ENCODE measurements around the gene NPTXR. TPM values are rescaled to one million over a fixed set of nuclear protein-coding genes. Genes with fewer than 3 reads are reported as not detected.
A peak's percentile ranks its signal among the peaks of the same experiment; 100 is the strongest.
"Not testable (repeated sequence)": the region's sequence is repeated elsewhere in the genome, so short reads cannot be mapped to it uniquely, and the experiment has no call there.

The NPTXR gene
- total and polyA plus RNA-seq, 7 donors, result under 0.01 to 14.4 (median 4.2) TPM; not detected in 1

- H3K36me3 ChIP-seq, result peaks cover 9 to 24% (median 18%) of the 10 kb centered on the region in 4 donors
- H3K27ac ChIP-seq, result peak overlapping the region in 2 of 4 donors; percentile 66
- peaks cover 0 to 60% (median 56%) of the 10 kb centered on the region in 4 donors for H3K4me1 ChIP-seq
- no peak for DNase-seq
- TF ChIP-seq POLR2AphosphoS5 (IDR thresholded peaks at IDR 0.05), result peak in 1 of 4 donors; percentile 5
- TF ChIP-seq, protein P1, sequence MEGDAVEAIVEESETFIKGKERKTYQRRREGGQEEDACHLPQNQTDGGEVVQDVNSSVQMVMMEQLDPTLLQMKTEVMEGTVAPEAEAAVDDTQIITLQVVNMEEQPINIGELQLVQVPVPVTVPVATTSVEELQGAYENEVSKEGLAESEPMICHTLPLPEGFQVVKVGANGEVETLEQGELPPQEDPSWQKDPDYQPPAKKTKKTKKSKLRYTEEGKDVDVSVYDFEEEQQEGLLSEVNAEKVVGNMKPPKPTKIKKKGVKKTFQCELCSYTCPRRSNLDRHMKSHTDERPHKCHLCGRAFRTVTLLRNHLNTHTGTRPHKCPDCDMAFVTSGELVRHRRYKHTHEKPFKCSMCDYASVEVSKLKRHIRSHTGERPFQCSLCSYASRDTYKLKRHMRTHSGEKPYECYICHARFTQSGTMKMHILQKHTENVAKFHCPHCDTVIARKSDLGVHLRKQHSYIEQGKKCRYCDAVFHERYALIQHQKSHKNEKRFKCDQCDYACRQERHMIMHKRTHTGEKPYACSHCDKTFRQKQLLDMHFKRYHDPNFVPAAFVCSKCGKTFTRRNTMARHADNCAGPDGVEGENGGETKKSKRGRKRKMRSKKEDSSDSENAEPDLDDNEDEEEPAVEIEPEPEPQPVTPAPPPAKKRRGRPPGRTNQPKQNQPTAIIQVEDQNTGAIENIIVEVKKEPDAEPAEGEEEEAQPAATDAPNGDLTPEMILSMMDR (IDR thresholded peaks at IDR 0.05), result no peak
- WGBS, 2 donors, result 72 to 79% methylated on average over 12 of the region's 12 CpGs
- H3K9me3 ChIP-seq, result no peaks in the 10 kb centered on the region
- no peaks in the 10 kb centered on the region for H3K27me3 ChIP-seq
- intact Hi-C loops (cut with DNase I), result loop anchor here (5.0 kb wide), 1 partner anchor 90 kb away; no protein-coding TSS in a partner anchor
- H3K4me3 ChIP-seq, result no peak overlapping the region
Observed at GRCh38 chr22:38861927-38862326, 18.1 kb upstream of the NPTXR start.

GRCh38 chr22:38861170-38861876, 17.5 kb upstream of the NPTXR start:
- Histone ChIP-seq H3K27me3 (no peaks in the 10 kb centered on the region), H3K27ac (no peak overlapping the region), H3K4me1 (peaks cover 0 to 54% (median 50%) of the 10 kb centered on the region in 4 donors), H3K9me3 (no peaks in the 10 kb centered on the region), H3K36me3 (peaks cover 3 to 18% (median 12%) of the 10 kb centered on the region in 4 donors), H3K4me3 (no peak overlapping the region)
- DNase-seq, result peak; percentile 64
- intact Hi-C loops (cut with DNase I), result loop anchor here (5.0 kb wide), 1 partner anchor 89 kb away; no protein-coding TSS in a partner anchor
- 64 to 76% methylated on average over 13 of the region's 13 CpGs for WGBS, 2 donors
- TF ChIP-seq POLR2AphosphoS5 (IDR thresholded peaks at IDR 0.05), result peak in 1 of 4 donors; percentile 5
- TF ChIP-seq EP300 (IDR thresholded peaks at IDR 0.05), result no peak

- intact Hi-C loops (cut with DNase I), result loop anchor here (5.0 kb wide), 1 partner anchor 88 kb away; no protein-coding TSS in a partner anchor
- TF ChIP-seq POLR2AphosphoS5 (IDR thresholded peaks at IDR 0.05), result peak in 1 of 4 donors; percentile 45
- TF ChIP-seq EP300 (IDR thresholded peaks at IDR 0.05), result no peak
- WGBS, 2 donors, result 71 to 75% methylated on average over 23 of the region's 23 CpGs
- Histone ChIP-seq H3K9me3 (no peaks in the 10 kb centered on the region), H3K36me3 (peaks cover 0 to 10% (median 4%) of the 10 kb centered on the region in 4 donors), H3K27ac (no peak overlapping the region), H3K27me3 (no peaks in the 10 kb centered on the region), H3K4me1 (peaks cover 0 to 46% (median 42%) of the 10 kb centered on the region in 4 donors), H3K4me3 (no peak overlapping the region)
- peak; percentile 68 for DNase-seq
Observed at GRCh38 chr22:38860283-38861169, 16.7 kb upstream of the NPTXR start.

- intact Hi-C loops (cut with DNase I), result loop anchor here (5.0 kb wide), 1 partner anchor 87 kb away; no protein-coding TSS in a partner anchor
- H3K4me1 ChIP-seq, result peaks cover 0 to 38% (median 34%) of the 10 kb centered on the region in 4 donors
- H3K27ac ChIP-seq, result no peak overlapping the region
- TF ChIP-seq, protein P1 (IDR thresholded peaks at IDR 0.05), result no peak
- TF ChIP-seq POLR2A (IDR thresholded peaks at IDR 0.05) (no peak), EP300 (IDR thresholded peaks at IDR 0.05) (no peak), POLR2AphosphoS5 (IDR thresholded peaks at IDR 0.05) (peak in 2 of 4 donors; percentile 35 to 42)
- WGBS, 2 donors, result 84 to 86% methylated on average over 14 of the region's 14 CpGs
- peak; percentile 52 for DNase-seq
- no peaks in the 10 kb centered on the region for H3K27me3 ChIP-seq
- H3K9me3 ChIP-seq, result no peaks in the 10 kb centered on the region
- H3K4me3 ChIP-seq, result no peak overlapping the region
- peaks cover 0 to 2% (median 0%) of the 10 kb centered on the region in 4 donors for H3K36me3 ChIP-seq
Observed at GRCh38 chr22:38859581-38860282, 15.9 kb upstream of the NPTXR start.

- Histone ChIP-seq H3K27me3 (no peaks in the 10 kb centered on the region), H3K36me3 (no peaks in the 10 kb centered on the region), H3K4me3 (no peak overlapping the region), H3K9me3 (no peaks in the 10 kb centered on the region), H3K27ac (no peak overlapping the region), H3K4me1 (peaks cover 0 to 26% (median 22%) of the 10 kb centered on the region in 4 donors)
- TF ChIP-seq POLR2AphosphoS5 (IDR thresholded peaks at IDR 0.05) (no peak), EP300 (IDR thresholded peaks at IDR 0.05) (no peak), POLR2A (IDR thresholded peaks at IDR 0.05) (no peak)
- TF ChIP-seq, protein P1 (IDR thresholded peaks at IDR 0.05), result no peak
- 72 to 83% methylated on average over 9 of the region's 9 CpGs for WGBS, 2 donors
- intact Hi-C loops (cut with DNase I), result no loop called here
- peak; percentile 52 for DNase-seq
Observed at GRCh38 chr22:38858492-38858891, 14.7 kb upstream of the NPTXR start.

GRCh38 chr22:38854476-38854875, 10.6 kb upstream of the NPTXR start:
- not testable (repeated sequence) for DNase-seq

DNA sequence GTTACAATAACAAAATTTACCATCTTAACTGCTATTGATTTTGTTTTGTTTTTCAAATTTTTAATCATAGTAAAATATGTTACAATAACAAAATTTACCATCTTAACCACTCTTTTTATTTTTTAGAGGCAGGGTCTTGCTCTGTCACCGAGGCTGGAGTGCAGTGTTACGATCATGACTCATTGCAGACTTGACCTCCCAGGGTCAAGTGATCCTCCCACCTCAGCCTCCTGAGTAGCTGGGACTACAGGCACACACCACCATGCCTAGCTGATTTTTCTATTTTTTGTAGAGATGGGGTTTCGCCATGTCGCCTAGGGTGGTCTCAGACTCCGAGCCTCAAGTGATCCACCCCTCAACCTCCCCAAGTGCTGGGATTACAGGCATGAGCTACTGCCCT, 10.1 kb upstream of the NPTXR start:
- 67 to 79% methylated on average over 5 of the region's 5 CpGs for WGBS, 2 donors
- intact Hi-C loops (cut with DNase I); H3K27ac ChIP-seq; H3K36me3 ChIP-seq; DNase-seq; H3K27me3 ChIP-seq; H3K4me1 ChIP-seq; H3K4me3 ChIP-seq; H3K9me3 ChIP-seq: not testable (repeated sequence)

More at GRCh38 chr22:38854476-38854875, 10.6 kb upstream of the NPTXR start:
- H3K4me1 ChIP-seq; H3K27me3 ChIP-seq; H3K36me3 ChIP-seq; H3K9me3 ChIP-seq; intact Hi-C loops (cut with DNase I); H3K27ac ChIP-seq; H3K4me3 ChIP-seq: not testable (repeated sequence)
- WGBS, 2 donors, result 71 to 88% methylated on average over 7 of the region's 7 CpGs
